ENCODE measurements around the gene GARIN1A. TPM values are rescaled to one million over a fixed set of nuclear protein-coding genes. Genes with fewer than 3 reads are reported as not detected.
A peak's percentile ranks its signal among the peaks of the same experiment; 100 is the strongest.
"Not testable (repeated sequence)": the region's sequence is repeated elsewhere in the genome, so short reads cannot be mapped to it uniquely, and the experiment has no call there.

GARIN1A gene
- total RNA-seq (2014; rRNA removed; shearing (Covaris generic)), result 0.74 and 0.80 TPM in 2 replicates

DNA sequence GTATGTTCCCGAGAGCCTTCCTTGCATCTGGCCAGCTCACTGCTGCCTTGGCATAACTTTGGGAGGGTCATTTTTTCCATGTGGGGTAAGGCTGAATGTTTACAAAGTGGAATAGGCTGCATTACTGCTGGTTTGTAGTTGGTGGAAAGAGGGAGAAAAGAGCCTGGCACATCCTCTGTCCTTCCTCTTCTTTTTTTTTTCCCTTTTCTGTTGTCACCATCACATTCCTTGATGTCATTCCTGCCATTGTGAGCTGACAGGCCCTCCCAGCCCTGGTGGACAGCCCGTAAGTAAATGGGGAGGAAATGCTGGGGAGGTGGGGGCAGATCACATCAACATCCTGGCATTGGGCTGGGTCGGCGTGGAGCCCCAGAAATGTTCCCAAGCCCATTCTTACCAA lies at the start of gene GARIN1A:
TSS of gene GARIN1A (plus strand) at position 301 of the 400 bp plus-strand sequence. CDS start 106 bp downstream, outside the sequence.
- DNase-seq (ENCODE audit: low read depth), result no peak

- not testable (repeated sequence) for DNase-seq (ENCODE audit: low read depth)
Observed at GRCh38 chr7:128627124-128627523, 45.0 kb upstream of the GARIN1A start.

DNA sequence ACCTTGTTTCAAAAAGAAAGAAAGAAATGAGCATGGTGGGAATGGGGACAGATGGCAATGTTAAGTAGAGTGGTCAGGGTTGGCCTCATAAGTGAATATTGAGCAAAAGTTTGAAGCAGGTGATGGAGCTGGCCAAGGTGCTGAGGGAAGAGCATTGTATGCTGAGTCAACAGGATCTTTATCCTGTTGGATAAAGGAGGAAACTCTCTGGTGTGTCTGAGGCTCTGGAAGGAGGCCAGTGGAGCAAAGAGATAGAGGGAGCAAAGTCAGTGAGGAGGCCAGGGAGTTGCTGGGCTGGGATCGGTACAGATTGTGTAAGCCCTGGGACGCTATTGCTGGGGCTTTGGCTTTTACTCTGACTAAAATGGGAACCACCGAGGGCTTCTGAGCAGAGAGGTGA lies 38.2 kb upstream of the GARIN1A start:
- not testable (repeated sequence) for DNase-seq (ENCODE audit: low read depth)

- DNase-seq (ENCODE audit: low read depth), result not testable (repeated sequence)
Observed at GRCh38 chr7:128645206-128645605, 26.9 kb upstream of the GARIN1A start.

DNA sequence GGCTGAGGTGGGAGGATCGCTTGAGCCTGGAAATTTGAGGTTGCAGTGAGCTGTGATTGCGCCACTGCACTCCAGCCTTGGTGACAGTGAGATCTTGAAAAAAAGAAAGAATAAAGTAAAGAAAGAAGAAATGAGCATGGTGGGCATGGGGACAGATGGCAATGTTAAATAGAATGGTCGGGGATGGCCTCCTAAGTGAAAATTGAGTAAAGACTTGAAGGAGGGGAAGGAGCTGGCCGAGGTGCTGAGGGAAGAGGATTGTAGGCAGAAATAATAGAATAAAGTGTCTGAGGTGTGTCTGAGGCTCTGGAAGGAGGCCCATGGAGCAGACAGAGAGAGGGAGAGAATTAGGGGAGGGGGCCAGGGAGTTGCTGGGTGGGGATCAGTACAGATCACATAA lies 26.2 kb upstream of the GARIN1A start:
- DNase-seq (ENCODE audit: low read depth), result not testable (repeated sequence)

DNA sequence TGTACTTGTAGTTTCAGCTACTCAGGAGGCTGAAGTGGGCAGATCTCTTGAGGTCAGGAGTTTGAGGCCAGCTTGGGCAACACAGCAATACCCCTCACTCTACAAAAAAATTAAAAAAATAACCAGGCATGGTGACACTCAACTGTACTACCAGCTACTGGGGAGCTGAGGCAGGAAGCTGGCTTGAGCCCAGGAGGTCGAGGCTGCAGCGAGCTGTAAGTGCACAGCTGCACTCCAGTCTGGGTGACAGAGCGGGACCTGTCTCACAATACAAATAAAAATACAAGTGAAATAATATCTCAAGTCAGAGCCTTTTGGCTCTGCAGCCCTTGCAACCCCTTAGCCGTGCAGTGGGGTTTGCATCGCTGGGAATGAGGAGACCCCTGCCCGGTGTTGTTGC lies 25.2 kb upstream of the GARIN1A start:
- not testable (repeated sequence) for DNase-seq (ENCODE audit: low read depth)

DNA sequence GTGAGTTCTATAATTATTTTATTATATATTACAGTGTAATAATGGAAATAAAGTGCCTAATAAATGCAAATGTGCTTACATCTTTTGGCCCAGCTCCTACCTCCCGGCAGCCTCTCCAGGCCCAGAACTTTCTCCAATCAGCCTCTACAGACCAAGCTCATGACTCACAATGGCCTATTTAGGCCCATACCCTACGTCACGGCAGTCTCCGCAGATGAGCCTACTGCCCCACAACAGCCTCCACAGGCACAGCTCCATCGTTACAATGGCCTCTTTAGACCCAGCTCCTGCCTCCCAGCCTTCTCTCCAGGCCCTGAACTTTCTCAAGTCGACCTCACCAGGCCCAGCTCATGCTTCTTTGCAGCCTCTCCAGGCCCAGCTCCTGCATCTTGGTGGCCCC lies 21.0 kb upstream of the GARIN1A start:
- not testable (repeated sequence) for DNase-seq (ENCODE audit: low read depth)

- not testable (repeated sequence) for DNase-seq (ENCODE audit: low read depth)
Observed at GRCh38 chr7:128652606-128653005, 19.5 kb upstream of the GARIN1A start.

GRCh38 chr7:128653197-128653596 lies 18.9 kb upstream of the GARIN1A start:
- not testable (repeated sequence) for DNase-seq (ENCODE audit: low read depth)

DNA sequence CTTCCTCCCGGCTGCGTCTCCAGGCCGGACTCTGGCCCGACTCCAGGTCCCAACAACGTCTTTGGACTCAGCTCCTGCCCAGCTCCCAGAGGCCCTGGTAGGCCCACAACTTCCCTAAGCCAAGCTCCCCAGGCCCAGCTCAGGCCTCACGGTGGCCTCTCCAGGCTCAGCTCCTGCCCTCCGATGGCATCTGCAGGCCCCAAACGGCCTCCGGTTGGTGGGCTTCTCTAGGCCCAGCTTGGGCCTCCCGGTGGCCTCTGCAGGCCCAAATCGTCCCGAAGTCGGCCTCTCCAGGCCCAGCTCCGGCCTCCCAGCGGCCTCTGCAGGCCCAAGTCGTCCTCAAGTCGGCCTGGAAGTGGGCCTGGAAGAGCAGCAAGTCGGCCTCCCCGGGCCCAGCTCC lies 18.0 kb upstream of the GARIN1A start:
- not testable (repeated sequence) for DNase-seq (ENCODE audit: low read depth)

DNA sequence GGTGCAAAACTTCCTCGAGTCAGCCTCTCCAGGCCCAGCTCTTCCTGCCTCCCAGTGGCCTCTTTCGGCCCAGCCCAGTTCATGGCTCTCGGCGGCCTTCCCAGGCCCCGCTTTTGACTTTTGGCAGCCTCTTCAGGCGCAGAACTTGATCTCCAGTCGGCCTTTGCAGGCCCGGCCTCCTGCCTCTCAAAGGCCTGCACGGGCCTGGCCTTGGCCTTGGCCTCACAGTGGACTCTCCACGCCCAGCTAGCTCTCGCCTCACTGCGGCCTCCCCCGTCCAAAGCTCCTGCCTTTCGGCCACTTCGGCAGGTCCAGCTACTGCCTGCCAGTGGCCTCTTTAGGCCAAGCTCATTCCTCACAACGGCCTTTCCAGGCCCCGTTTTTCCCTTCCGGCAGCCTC lies 17.6 kb upstream of the GARIN1A start:
- DNase-seq (ENCODE audit: low read depth), result not testable (repeated sequence)

GRCh38 chr7:128658428-128658827 lies 13.7 kb upstream of the GARIN1A start:
- not testable (repeated sequence) for DNase-seq (ENCODE audit: low read depth)

DNA sequence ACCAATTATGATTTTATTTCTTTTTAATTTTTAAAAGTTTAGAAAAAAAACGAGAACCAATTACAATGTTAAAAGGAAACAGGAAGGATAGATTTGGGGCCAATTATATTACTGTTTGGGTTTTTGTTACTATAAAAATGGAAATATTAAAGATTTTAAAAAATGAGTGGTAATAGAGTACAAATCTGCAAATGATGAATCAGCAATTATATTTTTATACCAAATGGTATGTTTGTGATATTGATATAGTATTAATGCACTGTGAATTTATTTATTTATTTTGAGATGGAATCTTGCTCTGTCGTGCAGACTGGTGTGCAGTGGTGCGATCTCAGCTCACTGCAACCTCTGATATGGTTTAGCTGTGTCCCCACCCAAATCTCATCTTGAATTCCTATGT lies 11.5 kb upstream of the GARIN1A start:
- no peak for DNase-seq (ENCODE audit: low read depth)

DNA sequence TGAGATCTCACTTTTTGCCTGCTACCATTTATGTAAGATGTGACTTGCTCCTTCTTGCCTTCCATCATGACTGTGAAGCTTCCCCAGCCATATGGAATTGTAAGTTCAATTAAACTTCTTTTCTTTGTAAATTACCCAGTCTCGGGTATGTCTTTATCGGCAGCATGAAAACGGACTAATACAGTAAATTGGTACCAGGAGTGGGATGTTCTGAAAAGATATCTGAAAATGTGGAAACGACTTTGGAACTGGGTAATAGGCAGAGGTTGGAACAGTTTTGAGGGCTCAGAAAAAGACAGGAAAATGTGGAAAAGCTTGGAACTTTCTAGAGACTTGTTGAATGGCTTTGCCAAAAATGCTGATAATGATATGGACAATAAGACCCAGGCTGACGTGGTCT lies 10.6 kb upstream of the GARIN1A start:
- no peak for DNase-seq (ENCODE audit: low read depth)

- DNase-seq (ENCODE audit: low read depth), result no peak
Observed at GRCh38 chr7:128662091-128662490, 10.0 kb upstream of the GARIN1A start.

DNA sequence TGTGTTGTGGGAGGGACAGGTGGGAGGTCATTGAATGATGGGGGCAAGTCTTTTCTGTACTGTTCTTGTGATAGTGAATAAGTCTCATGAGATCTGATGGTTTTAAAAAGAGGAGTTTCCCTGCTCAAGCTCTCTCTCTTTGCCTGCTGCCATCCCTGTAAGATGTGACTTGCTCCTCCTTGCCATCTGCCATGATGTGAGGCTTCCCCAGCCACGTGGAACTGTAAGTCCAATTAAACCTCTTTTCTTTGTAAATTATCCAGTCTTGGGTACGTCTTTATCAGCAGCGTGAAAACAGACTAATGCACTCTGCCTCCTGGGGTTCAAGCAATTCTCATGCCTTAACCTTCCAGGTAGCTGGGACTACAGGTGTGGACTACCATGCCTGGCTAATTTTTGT lies 8.9 kb upstream of the GARIN1A start:
- DNase-seq (ENCODE audit: low read depth), result not testable (repeated sequence)

DNA sequence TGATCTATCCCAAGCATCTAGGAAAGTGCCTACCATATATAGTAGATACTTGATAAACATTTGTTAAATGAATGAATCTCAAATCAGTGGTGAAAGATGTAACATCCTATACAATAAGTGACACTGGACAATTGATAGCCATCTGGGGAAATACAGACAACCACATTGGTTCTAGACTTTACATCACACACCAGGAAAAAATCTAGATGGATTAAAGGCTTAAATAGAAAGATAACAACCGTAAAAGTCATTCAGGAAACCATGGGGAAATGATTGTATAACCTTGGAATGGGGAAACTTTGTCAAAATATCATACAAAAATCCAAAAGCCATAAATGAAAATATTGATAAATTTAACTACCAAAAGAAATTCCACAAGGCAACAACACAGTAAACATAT lies 7.0 kb upstream of the GARIN1A start:
- no peak for DNase-seq (ENCODE audit: low read depth)

DNA sequence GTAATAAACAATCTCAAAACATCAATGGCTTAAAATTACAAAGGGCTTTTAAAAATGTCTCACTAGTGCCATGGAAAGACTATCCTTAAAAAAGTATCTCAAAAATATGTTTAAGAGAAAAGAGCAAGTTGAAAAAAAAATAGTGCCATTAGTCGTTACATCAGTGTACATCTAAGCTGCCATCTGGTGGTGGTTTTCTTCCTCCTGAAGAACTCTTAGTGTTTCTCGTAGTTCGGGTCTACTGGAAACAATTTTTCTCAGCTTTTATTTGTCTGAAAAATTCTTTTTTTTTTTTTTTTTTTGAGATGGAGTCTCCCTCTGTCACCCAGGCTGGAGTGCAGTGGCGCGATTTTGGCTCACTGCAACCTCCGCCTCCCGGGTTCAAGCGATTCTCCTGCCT lies 5.9 kb upstream of the GARIN1A start:
- no peak for DNase-seq (ENCODE audit: low read depth)

DNA sequence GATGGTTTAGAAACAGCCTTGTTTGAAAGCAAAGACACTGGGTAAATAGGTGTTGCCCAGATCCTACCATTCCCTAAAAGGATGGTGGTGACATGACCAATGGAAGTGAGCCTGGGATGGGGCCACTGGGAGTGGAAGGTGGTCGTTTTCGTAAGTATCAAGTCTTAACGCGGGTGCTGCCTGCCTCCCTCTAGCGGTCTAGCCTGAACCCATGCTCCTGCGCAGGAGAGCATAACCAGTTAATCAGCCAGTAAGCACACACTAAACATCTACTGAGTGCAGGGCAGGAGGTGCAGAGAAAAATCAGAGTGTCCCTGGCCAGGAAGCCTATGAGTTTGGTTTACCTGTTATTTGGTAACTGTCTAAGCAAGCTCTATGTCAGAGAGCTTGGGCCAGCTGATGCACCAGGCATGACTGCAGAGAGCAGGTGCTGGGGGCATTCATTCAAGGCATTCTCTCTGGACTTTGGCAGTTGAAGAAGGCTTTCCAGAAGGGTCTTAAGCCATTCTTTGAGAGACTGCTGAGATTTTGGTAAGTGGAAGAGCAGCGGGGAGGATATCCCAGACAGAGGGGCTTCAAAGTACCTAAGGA lies 930 bp downstream of the GARIN1A start:
- peak; percentile 40 for DNase-seq (ENCODE audit: low read depth)

GRCh38 chr7:128673571-128673970 lies 1.5 kb downstream of the GARIN1A start:
- DNase-seq (ENCODE audit: low read depth), result no peak

DNA sequence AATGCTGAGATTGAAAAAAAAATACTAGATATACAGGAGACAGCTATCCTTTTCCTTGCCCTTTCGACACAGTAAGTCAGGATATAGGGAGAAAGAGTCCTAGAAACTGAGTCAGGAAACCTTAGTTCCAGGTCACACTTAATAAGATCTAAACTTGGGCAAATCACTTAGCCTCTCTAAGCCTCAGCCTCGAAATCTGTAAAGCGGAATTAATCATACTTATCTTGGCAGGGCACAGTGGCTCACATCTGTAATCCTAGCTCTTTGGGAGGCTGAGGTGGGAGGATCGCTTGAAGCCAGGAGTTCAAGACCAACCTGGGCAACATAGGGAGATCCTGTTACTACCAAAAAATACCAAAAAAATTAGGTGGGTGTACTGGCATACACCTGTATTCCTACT lies 4.6 kb downstream of the GARIN1A start:
- DNase-seq (ENCODE audit: low read depth), result no peak

DNA sequence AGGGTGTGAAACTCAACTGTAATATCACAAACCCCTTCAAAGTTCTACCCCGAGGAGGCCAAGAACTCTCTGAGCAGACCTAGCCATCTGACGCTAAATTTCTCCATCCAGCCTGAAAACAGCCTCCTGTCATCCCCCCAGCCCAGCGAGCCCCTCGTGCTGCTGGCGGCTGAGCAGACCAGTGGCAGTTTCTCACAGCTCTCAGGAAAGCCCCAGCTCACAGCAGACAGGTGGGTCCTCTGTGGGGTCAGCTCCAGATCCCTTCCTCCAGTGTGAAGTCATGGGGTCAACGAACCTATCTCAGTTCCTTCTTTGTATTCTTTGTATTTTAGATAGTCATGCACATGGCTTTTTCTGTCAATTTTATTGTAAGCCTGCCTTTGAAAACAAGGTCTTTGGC lies 7.8 kb downstream of the GARIN1A start:
- no peak for DNase-seq (ENCODE audit: low read depth)

GRCh38 chr7:128681794-128682537 lies 9.9 kb downstream of the GARIN1A start:
- DNase-seq (ENCODE audit: low read depth), result no peak

Data from Daoy (cell line).